Natural killer cell (primary cell): ENCODE measurements around the gene TMSB4X. TPM values are rescaled to one million over a fixed set of nuclear protein-coding genes. Genes with fewer than 3 reads are reported as not detected.

ENCODE experiments used
- ATAC-seq, 3 donors: fragments of 150-1000 bp in 2 of 3; fragments of 200-7000 bp in 1 of 3; cut with Tn5 transposase; 1 replicate in 1 of 3; 2 replicates in 2 of 3; pipeline ENCODE4 v1.10.0; 2021; ENCODE audit warnings: mild to moderate bottlenecking in 2 of 3, moderate library complexity in 2 of 3
- DNase-seq, 2 donors: peaks; one replicate each; pipeline versions ENCODE4 v3.0.0 to v3.0.0-alpha.2; 2013 to 2021; ENCODE audit warnings: mixed read lengths in 1 of 2
- H3K27ac ChIP-seq: one replicate; pipeline ENCODE4 v1.5.1; 2013; ENCODE audit warnings: mild to moderate bottlenecking, low read length
- H3K27me3 ChIP-seq: one replicate; pipeline ENCODE4 v1.6.1; 2013; ENCODE audit warnings: low read length; ENCODE audit not compliant: control insufficient read depth, insufficient read depth
- H3K36me3 ChIP-seq: one replicate; pipeline ENCODE4 v1.6.1; 2013; ENCODE audit warnings: low read length; ENCODE audit not compliant: control insufficient read depth, insufficient read depth
- H3K4me1 ChIP-seq: one replicate; pipeline ENCODE4 v1.6.1; 2013; ENCODE audit warnings: low read length; ENCODE audit not compliant: control insufficient read depth, insufficient read depth
- H3K4me3 ChIP-seq: one replicate; pipeline ENCODE4 v1.5.1; 2013; ENCODE audit warnings: low read length
- H3K9me3 ChIP-seq: one replicate; pipeline ENCODE4 v1.6.1; 2013; ENCODE audit warnings: low read length; ENCODE audit not compliant: control insufficient read depth, insufficient read depth
- H3K27ac Mint-ChIP-seq, 2 donors: one replicate each; pipeline ENCODE4 v1.8.0; 2022; ENCODE audit warnings: mild to moderate bottlenecking in 2 of 2, mixed read lengths in 2 of 2, moderate library complexity in 1 of 2
- H3K27me3 Mint-ChIP-seq, 2 donors: one replicate each; pipeline ENCODE4 v1.8.0; 2022; ENCODE audit warnings: low read depth in 2 of 2, mixed read lengths in 2 of 2
- H3K36me3 Mint-ChIP-seq: one replicate; pipeline ENCODE4 v1.8.0; 2022; ENCODE audit warnings: mixed read lengths
- H3K4me1 Mint-ChIP-seq, 2 donors: one replicate each; pipeline ENCODE4 v1.8.0; 2022; ENCODE audit warnings: mixed read lengths in 2 of 2
- H3K4me3 Mint-ChIP-seq: one replicate; pipeline ENCODE4 v1.8.0; 2022; ENCODE audit warnings: mild to moderate bottlenecking, moderate library complexity, mixed read lengths
- H3K9me3 Mint-ChIP-seq, 2 donors: one replicate each; pipeline ENCODE4 v1.8.0; 2022; ENCODE audit warnings: mixed read lengths in 2 of 2
- CTCF ChIP-seq: fragments of 200-600 bp; IDR thresholded peaks from one replicate; pipeline ENCODE4 v1.8.0; 2022; ENCODE audit warnings: antibody characterized with exemption
- WGBS: methylation state at CpG from one replicate; pipeline ENCODE4 v1.1.7; 2013; ENCODE audit warnings: missing lambda C conversion rate; ENCODE audit not compliant: insufficient coverage; 5-methylcytosine and 5-hydroxymethylcytosine counted together
- intact Hi-C: fragments of 100-400 bp; cut with micrococcal nuclease; formaldehyde crosslinking; loops from one replicate; pipeline ENCODE4 v1.14.2; 2022
- total RNA-seq, 4 donors: library from RNA; stranded (reverse); fragments of 120-200 nt in 1 of 4; gene quantifications; one replicate each; pipeline versions ENCODE4 v1.2.3 to v1.2.4, GENCODE V29; 2013 to 2022

The TMSB4X gene
- total RNA-seq, 3 donors from 2014 or later (not counting 1 experiment from before 2014, with no cell fraction given): 5,049 to 6,005 (median 5,892) TPM

DNA sequence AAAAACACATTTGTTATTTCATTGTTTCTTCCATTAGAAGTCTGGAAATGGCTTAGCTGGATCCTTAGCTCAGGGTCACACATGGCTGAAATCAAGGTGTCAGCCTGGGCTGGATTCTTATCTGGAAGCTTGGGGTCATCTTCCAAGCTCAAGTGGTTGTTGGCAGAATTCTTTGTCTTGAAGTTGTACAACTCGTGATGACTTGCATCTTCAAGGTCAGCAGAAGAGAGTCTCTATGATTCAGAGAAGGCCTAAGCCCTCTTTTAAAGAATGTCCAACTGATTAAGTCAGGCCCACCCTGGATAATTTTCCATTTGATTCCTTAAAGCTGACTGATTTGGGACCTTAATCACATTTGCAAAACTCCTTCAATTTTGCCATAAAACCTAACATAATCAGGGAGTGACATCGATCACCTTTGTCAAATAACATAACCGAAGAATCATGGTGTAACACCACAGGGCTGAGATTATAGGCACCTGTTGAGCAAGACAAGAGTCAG lies 22.1 kb downstream of the TMSB4X start:
- 100% methylated on average over 3 of the region's 3 CpGs for WGBS
- DNase-seq: no peak
- Histone ChIP-seq H3K4me3 (no peak overlapping the region), H3K27me3 (no peaks in the 10 kb centered on the region), H3K27ac (no peak overlapping the region), H3K9me3 (no peaks in the 10 kb centered on the region), H3K36me3 (no peaks in the 10 kb centered on the region), H3K4me1 (peaks cover 16% of the 10 kb centered on the region)
- H3K27me3 Mint-ChIP-seq: peaks cover 0 to 24% of the 10 kb centered on the region in 2 donors
- H3K36me3 Mint-ChIP-seq: no peaks in the 10 kb centered on the region
- no peak for ATAC-seq
- peaks cover 27% of the 10 kb centered on the region in 2 donors for H3K4me1 Mint-ChIP-seq
- no peak overlapping the region for H3K4me3 Mint-ChIP-seq
- intact Hi-C loops: no loop called here
- H3K27ac Mint-ChIP-seq: no peak overlapping the region
- TF ChIP-seq CTCF: no peak
- no peaks in the 10 kb centered on the region for H3K9me3 Mint-ChIP-seq

DNA sequence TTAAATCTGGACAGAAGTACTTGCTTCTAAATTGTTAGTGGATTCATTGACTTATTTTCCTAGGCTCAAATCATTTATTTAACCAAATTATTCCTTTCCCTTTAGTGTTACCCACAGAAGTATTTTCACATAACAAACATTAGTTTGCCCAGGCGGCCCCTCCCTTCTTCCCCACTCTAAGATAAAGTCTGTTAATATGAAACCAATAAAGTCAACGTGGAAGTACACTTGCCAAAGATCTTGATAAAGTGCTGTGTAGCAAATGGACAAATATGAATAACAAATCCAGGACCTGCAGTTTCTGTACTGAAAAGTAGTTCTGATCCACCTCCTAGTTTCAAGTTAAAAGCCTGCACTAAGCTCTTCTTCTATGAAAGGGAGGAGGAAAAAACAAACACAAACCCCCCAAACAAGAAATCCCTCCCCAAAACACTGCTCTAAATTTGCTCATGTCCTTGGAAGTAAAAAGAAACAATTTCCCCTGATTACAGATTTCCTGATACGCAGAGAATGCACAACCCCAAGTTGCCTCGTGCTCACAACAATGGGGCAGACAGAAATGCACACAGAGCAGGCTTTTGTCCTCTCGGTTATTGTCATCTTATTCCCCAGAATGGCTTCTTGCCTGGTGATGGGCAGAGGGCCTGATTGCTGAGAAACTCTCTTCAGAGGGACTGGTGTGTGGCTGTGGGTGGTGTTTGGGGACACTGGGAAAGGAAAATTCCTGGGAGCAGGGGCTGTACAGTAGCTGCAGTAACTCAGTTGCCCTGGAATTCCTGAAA lies 23.2 kb downstream of the TMSB4X start:
- intact Hi-C loops: no loop called here
- no peaks in the 10 kb centered on the region for H3K36me3 ChIP-seq
- TF ChIP-seq CTCF: no peak
- peaks cover 0 to 24% of the 10 kb centered on the region in 2 donors for H3K27me3 Mint-ChIP-seq
- no peaks in the 10 kb centered on the region for H3K9me3 Mint-ChIP-seq
- H3K4me3 ChIP-seq: no peak overlapping the region
- H3K9me3 ChIP-seq: no peaks in the 10 kb centered on the region
- peak overlapping the region; percentile 71 for H3K27ac ChIP-seq
- WGBS: 57% methylated on average over 3 of the region's 5 CpGs
- peak overlapping the region; percentile 21 to 80 for H3K27ac Mint-ChIP-seq
- H3K36me3 Mint-ChIP-seq: no peaks in the 10 kb centered on the region
- ATAC-seq (no peak), DNase-seq (peak in 1 of 2 donors; percentile 30)
- H3K27me3 ChIP-seq: no peaks in the 10 kb centered on the region
- H3K4me3 Mint-ChIP-seq: peak overlapping the region; percentile 17
- H3K4me1 Mint-ChIP-seq: peaks cover 27% of the 10 kb centered on the region in 2 donors
- H3K4me1 ChIP-seq: peaks cover 16% of the 10 kb centered on the region

DNA sequence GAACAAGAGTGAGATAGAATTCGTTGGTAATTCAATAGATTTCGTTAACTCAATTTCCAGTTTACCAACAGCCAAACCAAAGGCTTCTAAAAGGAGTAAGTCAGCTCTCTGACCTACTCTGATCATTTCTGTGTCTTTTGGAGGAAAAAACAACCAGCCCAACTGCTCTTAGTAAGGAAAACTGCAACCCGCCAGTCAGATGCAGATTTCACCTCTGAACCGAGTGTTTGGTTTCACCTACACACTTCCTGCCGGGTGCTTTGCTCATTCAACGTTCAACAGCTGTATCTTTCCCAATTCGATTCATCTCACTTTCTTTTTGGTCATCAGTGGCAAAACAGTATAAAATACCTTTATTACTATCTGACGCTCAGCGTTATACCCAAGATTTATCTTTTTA lies 24.5 kb downstream of the TMSB4X start:
- H3K36me3 Mint-ChIP-seq: no peaks in the 10 kb centered on the region
- 7% methylated on average over 6 of the region's 9 CpGs for WGBS
- Histone ChIP-seq H3K4me3 (no peak overlapping the region), H3K4me1 (peaks cover 18% of the 10 kb centered on the region), H3K27ac (peak overlapping the region; percentile 71), H3K27me3 (no peaks in the 10 kb centered on the region), H3K9me3 (no peaks in the 10 kb centered on the region), H3K36me3 (no peaks in the 10 kb centered on the region)
- H3K4me3 Mint-ChIP-seq: peak overlapping the region; percentile 77
- intact Hi-C loops: no loop called here
- peaks cover 0 to 24% of the 10 kb centered on the region in 2 donors for H3K27me3 Mint-ChIP-seq
- no peaks in the 10 kb centered on the region for H3K9me3 Mint-ChIP-seq
- H3K27ac Mint-ChIP-seq: peak overlapping the region; percentile 90 to 94
- peaks cover 27% of the 10 kb centered on the region in 2 donors for H3K4me1 Mint-ChIP-seq
- no peak for TF ChIP-seq CTCF
- peak in 1 of 2 donors; percentile 73 for DNase-seq
- peak; percentile 53 to 71 (median 66) for ATAC-seq
